Fibroblast of pulmonary artery (primary cell): ENCODE results near the gene SLC5A9.

ENCODE experiments used
- DNase-seq: peaks from one replicate; pipeline ENCODE4 v3.0.0-alpha.2; 2010; ENCODE audit warnings: low read depth
- H3K4me3 ChIP-seq: replicated peaks from 2 replicates; pipeline ENCODE4 v1.5.1; 2011; ENCODE audit warnings: low read depth, mild to moderate bottlenecking, control low read depth, low read length, moderate library complexity
- CTCF ChIP-seq: IDR thresholded peaks from 2 replicates; pipeline ENCODE4 v1.5.1; 2011; ENCODE audit warnings: mild to moderate bottlenecking, control low read depth, low read length, inconsistent platforms; ENCODE audit errors: missing control alignments

SLC5A9 gene

GRCh38 chr1:48187969-48188563, 34.5 kb upstream of the SLC5A9 start:
- DNase-seq: no peak

GRCh38 chr1:48190881-48191280, 31.6 kb upstream of the SLC5A9 start:
- H3K4me3 ChIP-seq: no peak overlapping the region
- no peak for DNase-seq
- TF ChIP-seq CTCF: no peak

More at GRCh38 chr1:48187969-48188563, 34.5 kb upstream of the SLC5A9 start:
- H3K4me3 ChIP-seq: no peak overlapping the region
- no peak for TF ChIP-seq CTCF

GRCh38 chr1:48194801-48195200, 27.7 kb upstream of the SLC5A9 start:
- DNase-seq: no peak
- no peak for TF ChIP-seq CTCF
- no peak overlapping the region for H3K4me3 ChIP-seq

GRCh38 chr1:48196237-48196636, 26.3 kb upstream of the SLC5A9 start:
- no peak overlapping the region for H3K4me3 ChIP-seq
- no peak for TF ChIP-seq CTCF
- DNase-seq: no peak

- TF ChIP-seq CTCF: no peak
- DNase-seq: no peak
- H3K4me3 ChIP-seq: no peak overlapping the region
Observed at GRCh38 chr1:48198970-48199369, 23.5 kb upstream of the SLC5A9 start.

GRCh38 chr1:48200166-48200900, 22.2 kb upstream of the SLC5A9 start:
- peak; percentile 46 for DNase-seq
- H3K4me3 ChIP-seq: no peak overlapping the region
- TF ChIP-seq CTCF: no peak
